NCI-H2171 (cell line): ENCODE measurements around the gene CRYGB.
"Not testable (repeated sequence)": the region's sequence is repeated elsewhere in the genome, so short reads cannot be mapped to it uniquely, and the experiment has no call there.

Source experiments
- DNase-seq: peaks from one replicate; lab custom pipeline; 2025; lab: John Stamatoyannopoulos, UW

The CRYGB gene

DNA sequence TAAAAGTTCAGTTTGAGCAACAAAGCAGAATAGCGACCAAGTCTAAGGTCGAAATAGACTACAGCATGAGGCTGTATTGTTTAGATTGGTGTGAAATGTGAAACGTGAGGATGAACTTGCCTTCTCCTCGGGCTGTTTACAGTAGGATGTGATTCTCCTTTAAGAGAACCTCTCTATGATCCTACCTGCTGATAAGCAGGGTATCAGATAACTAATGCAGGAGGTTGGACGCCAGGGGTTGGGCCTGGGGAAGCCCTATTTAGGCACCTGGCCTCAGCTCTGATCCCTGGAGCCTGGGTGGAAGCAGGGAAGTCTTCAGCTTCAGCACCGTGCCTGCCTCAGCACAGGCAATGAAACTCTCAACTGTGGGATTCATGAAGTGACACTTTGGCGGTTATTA, 33.0 kb downstream of the CRYGB start:
- peak; percentile 66 for DNase-seq

DNA sequence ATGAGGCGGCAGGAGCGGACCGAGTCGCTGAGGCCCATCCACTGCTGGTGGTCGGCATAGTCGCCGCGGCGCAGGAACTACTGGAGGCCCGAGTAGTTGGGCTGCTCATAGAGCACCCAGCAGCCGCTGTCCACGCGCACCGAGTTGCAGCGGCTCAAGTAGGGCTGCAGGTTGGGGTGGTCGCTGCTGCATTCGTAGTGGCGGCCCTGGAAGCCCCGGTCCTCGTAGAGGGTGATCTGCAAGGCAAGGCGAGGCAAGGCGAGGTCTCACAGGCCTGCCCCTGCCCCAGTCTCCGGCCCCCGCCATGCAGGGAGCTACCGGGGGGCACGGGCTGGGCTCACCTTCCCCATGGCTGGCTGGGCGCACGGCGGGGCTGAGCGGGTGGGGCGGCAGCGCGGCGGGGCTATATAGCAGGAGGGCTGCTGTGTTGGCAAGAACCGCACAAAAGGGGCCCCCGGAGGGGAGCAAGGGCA, 33.6 kb downstream of the CRYGB start:
- not testable (repeated sequence) for DNase-seq

DNA sequence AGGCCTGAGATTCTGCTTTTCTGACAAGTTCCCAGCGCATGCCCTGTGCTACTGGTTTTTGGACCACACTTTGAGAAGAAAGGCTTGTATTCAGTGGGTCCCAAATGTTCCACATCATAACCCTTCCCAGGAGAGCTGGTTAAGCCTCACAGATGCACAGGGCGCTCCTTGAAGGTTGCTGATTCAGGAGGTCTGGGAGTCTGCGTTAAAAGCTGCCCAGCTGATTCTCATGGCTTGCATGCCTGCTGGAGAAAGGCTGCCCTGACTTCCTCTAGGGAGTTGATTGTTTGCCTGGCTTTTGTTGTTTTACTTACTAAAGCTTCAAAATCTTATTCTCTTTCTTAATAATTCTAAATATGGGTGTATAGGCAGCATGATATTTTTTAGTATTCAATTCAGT, 42.3 kb downstream of the CRYGB start:
- no peak for DNase-seq

DNA sequence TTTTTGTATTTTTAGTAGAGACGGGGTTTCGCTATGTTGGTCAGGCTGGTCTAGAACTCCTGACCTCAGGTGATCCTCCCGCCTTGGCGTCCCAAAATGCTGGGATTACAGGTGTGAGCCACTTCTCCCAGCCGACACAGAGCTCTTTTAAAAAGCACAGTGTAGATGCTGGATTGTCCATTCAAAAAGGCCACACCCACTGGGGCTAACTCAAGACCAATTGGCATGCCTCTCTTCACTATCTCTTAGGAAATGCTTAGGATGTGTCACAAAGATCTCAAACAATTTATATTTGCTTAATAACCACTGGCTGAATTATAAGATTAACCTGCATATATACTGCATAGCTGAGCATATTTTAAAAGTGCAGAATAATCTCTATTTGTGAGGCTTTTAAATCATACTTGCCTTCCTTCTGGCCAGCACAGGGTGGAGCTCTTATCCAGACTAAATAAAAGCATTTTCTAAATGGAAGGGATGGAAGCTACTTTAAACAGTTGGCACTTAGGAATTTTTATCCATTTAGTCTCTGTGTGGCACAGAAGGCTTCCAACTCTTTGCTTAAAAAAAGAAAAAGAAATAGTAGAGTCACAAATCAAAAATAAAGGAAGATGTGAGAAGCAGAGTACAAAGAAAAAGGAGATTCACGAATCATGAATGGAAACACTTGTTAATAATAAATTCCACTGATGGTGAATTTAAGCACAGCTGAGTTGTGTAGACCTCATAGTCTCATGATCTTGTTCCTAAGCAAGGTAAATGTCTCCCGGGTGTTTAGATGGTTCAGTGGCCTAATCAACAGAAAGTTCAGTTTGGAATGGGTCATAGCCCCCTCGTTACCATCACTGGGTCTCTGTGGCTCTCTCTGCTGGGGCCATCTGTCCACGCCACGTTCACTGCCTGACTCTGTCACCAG, 44.0 kb downstream of the CRYGB start:
- DNase-seq: no peak

DNA sequence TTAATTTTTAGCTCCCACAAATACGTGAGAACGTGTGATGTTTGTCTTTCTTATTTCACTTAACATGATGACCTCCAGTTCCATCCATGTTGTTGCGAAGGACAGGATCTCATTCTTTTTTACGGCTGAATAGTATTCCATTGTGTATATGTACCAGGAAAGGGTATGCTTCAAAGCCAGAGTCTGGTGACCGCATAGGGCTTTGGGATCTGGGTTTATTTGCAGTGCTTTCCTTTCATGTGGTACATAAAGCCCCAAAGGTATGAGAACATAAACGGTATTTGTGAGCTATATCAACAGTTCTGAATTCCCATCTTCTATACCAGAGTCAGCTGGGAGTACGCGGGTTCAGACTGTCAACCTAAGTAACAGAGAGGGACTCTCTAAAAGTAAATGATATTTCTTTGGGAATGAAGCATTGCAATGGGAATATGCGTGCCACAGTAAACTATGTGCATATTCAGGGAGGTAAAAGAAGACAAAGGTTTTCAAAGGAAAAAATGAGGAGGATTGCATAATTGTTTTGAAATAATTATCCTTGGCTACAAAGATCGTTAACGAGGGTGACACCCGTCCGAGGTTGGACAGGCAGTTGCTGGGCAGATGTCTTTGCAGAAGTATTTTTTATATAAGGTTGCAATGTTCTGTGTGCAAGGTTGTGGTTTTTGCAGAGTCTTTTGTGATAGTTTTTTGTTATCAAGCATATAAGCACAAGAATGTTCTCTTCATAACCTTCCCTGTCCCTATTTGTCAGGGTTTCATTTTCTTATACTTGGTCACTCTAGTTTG, 46.1 kb downstream of the CRYGB start:
- DNase-seq: no peak

DNA sequence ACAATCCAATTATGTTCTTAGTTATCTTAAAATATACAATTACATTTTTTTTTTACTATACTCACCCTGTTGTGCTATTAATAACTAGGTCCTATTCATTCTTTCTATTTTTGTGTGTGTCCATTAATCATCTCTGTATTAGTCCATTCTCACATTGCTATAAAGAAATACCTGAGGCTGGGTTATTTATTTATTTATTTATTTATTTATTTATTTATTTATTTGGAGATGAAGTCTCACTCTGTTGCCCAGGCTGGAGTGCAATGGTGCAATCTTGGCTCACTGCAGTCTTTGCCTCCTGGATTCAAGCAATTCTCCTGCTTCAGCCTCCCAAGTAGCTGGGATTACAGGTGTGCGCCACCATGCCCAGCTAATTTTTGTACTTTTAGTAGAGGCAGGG, 47.3 kb downstream of the CRYGB start:
- not testable (repeated sequence) for DNase-seq

DNA sequence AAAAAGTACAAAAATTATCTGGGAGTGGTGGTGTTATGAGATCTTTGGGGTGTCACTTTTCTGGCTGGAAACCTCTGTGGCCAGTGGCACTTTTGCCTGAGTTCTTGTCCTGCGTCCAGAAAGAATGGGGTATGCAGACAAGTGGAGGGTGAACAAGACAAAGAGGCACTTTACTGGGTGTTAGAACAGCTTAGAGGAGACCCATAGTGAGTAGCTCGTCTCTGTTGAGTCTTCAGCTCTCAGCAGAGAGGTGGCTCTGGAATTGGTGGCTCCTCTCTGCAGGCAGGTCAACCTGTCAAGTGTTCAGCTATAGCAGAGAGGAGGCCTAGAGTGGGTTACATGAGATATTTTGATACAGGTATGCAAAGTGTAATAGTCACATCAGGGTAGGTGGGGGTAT, 47.7 kb downstream of the CRYGB start:
- no peak for DNase-seq

DNA sequence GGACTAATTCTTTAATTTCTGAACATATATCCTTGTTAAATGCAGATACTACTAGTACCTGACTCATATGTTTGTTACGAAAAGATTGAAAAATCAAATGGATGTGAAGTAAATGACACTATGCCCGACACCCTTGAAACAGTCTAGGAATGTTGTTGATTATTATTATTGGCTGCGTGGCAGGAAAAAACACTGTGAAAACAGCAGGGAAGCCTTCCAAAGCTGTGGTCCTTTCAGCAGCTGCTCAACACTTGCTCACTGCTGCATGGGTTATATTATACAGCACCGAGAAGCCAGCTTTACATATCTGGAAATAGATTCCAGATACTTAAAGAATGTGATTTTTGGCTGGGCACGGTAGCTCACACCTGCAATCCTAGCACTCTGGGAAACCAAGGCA, 48.2 kb downstream of the CRYGB start:
- no peak for DNase-seq

DNA sequence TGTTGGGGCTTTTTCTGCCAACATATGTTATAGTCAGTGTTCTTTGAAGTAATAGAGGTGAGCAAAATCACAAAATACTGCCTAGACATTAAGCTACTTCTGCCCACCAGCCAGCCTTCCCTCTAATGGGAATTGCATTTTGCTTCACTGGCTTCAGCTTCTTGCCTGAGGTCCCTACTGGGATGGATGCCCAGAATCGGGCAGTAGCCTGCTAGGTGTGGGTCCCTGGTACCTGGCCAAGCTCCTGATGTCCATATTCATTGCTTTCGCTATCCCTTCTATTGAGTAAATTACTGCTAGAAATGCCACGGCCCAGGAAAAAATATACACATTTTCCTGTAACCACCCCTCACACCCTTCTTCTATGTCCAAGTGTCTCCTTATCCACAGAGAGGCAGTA, 48.6 kb downstream of the CRYGB start:
- DNase-seq: no peak

DNA sequence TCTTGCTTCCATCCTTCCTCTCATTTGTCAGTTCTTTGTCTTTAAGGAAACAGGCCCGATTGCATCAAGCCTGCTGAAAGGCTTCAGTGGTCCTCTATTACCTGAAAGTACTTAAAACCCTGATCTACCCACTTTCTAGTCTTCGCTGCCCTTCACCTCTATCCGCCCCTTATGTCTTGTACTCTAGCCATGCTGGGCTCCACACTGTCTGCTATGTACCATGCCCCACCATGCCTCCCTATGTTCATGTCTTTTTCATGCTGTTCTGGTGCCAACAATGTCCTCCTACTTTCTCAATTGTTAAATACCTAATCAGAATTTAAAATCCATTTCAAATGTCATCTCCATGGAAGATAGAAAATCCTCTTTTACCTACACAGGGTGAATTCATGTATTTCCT, 49.9 kb downstream of the CRYGB start:
- DNase-seq: no peak

DNA sequence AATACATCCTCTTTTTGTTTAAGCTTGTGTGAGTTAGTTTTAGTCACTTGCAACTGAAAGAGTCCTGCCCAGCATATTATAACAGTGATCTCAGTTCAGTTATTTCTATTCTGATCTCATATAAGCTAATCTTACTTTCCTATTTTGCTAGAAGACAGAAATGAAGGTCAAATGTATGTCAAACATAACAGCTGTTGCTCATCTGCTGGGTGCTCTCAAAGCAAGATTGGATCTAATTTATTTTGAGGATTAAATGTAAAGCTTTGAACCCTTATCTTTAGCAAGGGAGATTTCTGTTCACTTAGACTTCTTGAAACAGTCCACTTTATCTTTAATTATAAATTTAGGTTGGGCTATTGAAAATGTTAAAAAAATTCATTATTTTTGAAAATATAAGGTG, 52.8 kb downstream of the CRYGB start:
- no peak for DNase-seq
